T1000 (cell line): ENCODE measurements around the gene MON1B.

ENCODE experiments used
- DNase-seq: peaks from one replicate; lab custom pipeline; 2025; ENCODE audit warnings: mixed read lengths; lab: John Stamatoyannopoulos, UW

The MON1B gene

DNA sequence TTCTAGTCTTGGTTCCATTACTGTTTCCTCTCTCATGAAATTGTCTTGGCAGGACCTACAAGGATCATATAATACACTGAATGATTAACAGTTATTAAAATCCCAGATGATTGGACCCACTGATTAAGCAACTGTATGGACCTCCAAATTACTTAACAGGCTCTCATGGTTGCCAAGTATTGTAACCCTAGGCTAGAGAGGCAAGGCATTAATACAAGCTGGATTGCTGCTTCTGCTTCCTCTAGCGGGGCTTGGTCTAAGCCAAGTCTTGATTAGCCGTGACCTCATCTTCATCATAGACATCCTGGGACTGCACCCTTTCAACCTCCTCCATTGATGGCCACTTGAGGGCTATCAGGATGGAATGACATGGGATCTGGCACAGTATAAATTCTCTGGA is 55.2 kb downstream of the MON1B start:
- DNase-seq: no peak

DNA sequence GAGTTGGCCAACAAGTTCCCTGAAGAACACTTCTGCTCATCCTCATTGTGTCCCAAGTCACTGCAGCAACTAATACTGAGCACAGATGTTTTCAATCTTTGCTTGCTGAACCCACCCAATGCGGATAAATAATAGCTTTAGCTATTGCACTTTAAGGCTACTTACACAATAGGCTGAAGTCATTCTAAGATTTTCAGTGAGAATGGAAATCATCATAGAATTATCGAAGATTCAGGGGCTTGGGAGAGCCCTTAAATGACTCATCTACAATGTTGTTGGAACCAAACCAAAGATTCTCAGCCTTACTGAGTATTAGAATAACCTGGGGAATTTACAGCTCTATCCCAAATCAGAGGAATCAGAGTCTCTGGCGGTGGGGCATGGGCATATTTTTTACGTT is 59.4 kb downstream of the MON1B start:
- DNase-seq: no peak
